ENCODE data around the gene IGFBP1.

Gene IGFBP1

GRCh38 chr7:45867471-45867870 lies 20.8 kb upstream of the IGFBP1 start:
- no peak overlapping the region for H3K27ac ChIP-seq (ENCODE audit: low read length)
- no peaks in the 10 kb centered on the region for H3K9me3 ChIP-seq (ENCODE audit: control insufficient read depth, low read depth, low read length)
- no peak overlapping the region for H3K4me3 ChIP-seq (ENCODE audit: low read length)
- H3K4me1 ChIP-seq (ENCODE audit: control insufficient read depth, low read depth, low read length), result no peaks in the 10 kb centered on the region
- H3K9ac ChIP-seq (ENCODE audit: low read length), result no peak overlapping the region
- no peaks in the 10 kb centered on the region for H3K36me3 ChIP-seq (ENCODE audit: control insufficient read depth, low read depth, low read length)
- H3K27me3 ChIP-seq (ENCODE audit: control insufficient read depth, insufficient read depth, low read length), result no peaks in the 10 kb centered on the region

GRCh38 chr7:45869426-45869825 lies 18.9 kb upstream of the IGFBP1 start:
- no peak overlapping the region for H3K9ac ChIP-seq (ENCODE audit: low read length)

GRCh38 chr7:45872116-45873034 lies 15.9 kb upstream of the IGFBP1 start:
- Histone ChIP-seq H3K4me3 (ENCODE audit: low read length) (no peak overlapping the region), H3K27ac (ENCODE audit: low read length) (no peak overlapping the region), H3K4me1 (ENCODE audit: control insufficient read depth, low read depth, low read length) (no peaks in the 10 kb centered on the region), H3K27me3 (ENCODE audit: control insufficient read depth, insufficient read depth, low read length) (no peaks in the 10 kb centered on the region), H3K36me3 (ENCODE audit: control insufficient read depth, low read depth, low read length) (no peaks in the 10 kb centered on the region), H3K9me3 (ENCODE audit: control insufficient read depth, low read depth, low read length) (no peaks in the 10 kb centered on the region), H3K9ac (ENCODE audit: low read length) (no peak overlapping the region)

More at GRCh38 chr7:45869426-45869825, 18.9 kb upstream of the IGFBP1 start:
- H3K27me3 ChIP-seq (ENCODE audit: control insufficient read depth, insufficient read depth, low read length), result no peaks in the 10 kb centered on the region
- H3K4me1 ChIP-seq (ENCODE audit: control insufficient read depth, low read depth, low read length), result no peaks in the 10 kb centered on the region
- H3K36me3 ChIP-seq (ENCODE audit: control insufficient read depth, low read depth, low read length), result no peaks in the 10 kb centered on the region
- H3K4me3 ChIP-seq (ENCODE audit: low read length), result no peak overlapping the region
- no peaks in the 10 kb centered on the region for H3K9me3 ChIP-seq (ENCODE audit: control insufficient read depth, low read depth, low read length)
- H3K27ac ChIP-seq (ENCODE audit: low read length), result no peak overlapping the region

GRCh38 chr7:45873035-45873354 lies 15.3 kb upstream of the IGFBP1 start, which contains the start of gene CCDC201:
CCDC201 (minus strand) TSS chr7:45873082; CDS start chr7:45873007, 75 bp downstream.
- no peaks in the 10 kb centered on the region for H3K27me3 ChIP-seq (ENCODE audit: control insufficient read depth, insufficient read depth, low read length)
- no peak within 1 kb of the TSS for H3K9ac ChIP-seq (ENCODE audit: low read length)
- H3K4me3 ChIP-seq (ENCODE audit: low read length), result no peak within 1 kb of the TSS
- peaks cover 3% of the 10 kb centered on the region for H3K9me3 ChIP-seq (ENCODE audit: control insufficient read depth, low read depth, low read length)
- no peaks in the 10 kb centered on the region for H3K36me3 ChIP-seq (ENCODE audit: control insufficient read depth, low read depth, low read length)
- no peak within 1 kb of the TSS for H3K27ac ChIP-seq (ENCODE audit: low read length)
- H3K4me1 ChIP-seq (ENCODE audit: control insufficient read depth, low read depth, low read length), result no peaks in the 10 kb centered on the region

GRCh38 chr7:45873355-45873754 lies 14.9 kb upstream of the IGFBP1 start:
- H3K9ac ChIP-seq (ENCODE audit: low read length), result no peak overlapping the region
- H3K9me3 ChIP-seq (ENCODE audit: control insufficient read depth, low read depth, low read length), result peaks cover 7% of the 10 kb centered on the region
- H3K27me3 ChIP-seq (ENCODE audit: control insufficient read depth, insufficient read depth, low read length), result no peaks in the 10 kb centered on the region
- no peaks in the 10 kb centered on the region for H3K4me1 ChIP-seq (ENCODE audit: control insufficient read depth, low read depth, low read length)
- no peak overlapping the region for H3K4me3 ChIP-seq (ENCODE audit: low read length)
- H3K36me3 ChIP-seq (ENCODE audit: control insufficient read depth, low read depth, low read length), result no peaks in the 10 kb centered on the region
- H3K27ac ChIP-seq (ENCODE audit: low read length), result no peak overlapping the region

GRCh38 chr7:45874408-45875131 lies 13.7 kb upstream of the IGFBP1 start:
- Histone ChIP-seq H3K4me3 (ENCODE audit: low read length) (no peak overlapping the region), H3K27me3 (ENCODE audit: control insufficient read depth, insufficient read depth, low read length) (no peaks in the 10 kb centered on the region), H3K27ac (ENCODE audit: low read length) (no peak overlapping the region), H3K9ac (ENCODE audit: low read length) (no peak overlapping the region), H3K9me3 (ENCODE audit: control insufficient read depth, low read depth, low read length) (peaks cover 11% of the 10 kb centered on the region), H3K36me3 (ENCODE audit: control insufficient read depth, low read depth, low read length) (no peaks in the 10 kb centered on the region), H3K4me1 (ENCODE audit: control insufficient read depth, low read depth, low read length) (no peaks in the 10 kb centered on the region)

GRCh38 chr7:45876519-45876918 lies 11.8 kb upstream of the IGFBP1 start:
- Histone ChIP-seq H3K36me3 (ENCODE audit: control insufficient read depth, low read depth, low read length) (no peaks in the 10 kb centered on the region), H3K9ac (ENCODE audit: low read length) (no peak overlapping the region), H3K4me1 (ENCODE audit: control insufficient read depth, low read depth, low read length) (no peaks in the 10 kb centered on the region), H3K9me3 (ENCODE audit: control insufficient read depth, low read depth, low read length) (peaks cover 11% of the 10 kb centered on the region), H3K27ac (ENCODE audit: low read length) (no peak overlapping the region), H3K27me3 (ENCODE audit: control insufficient read depth, insufficient read depth, low read length) (no peaks in the 10 kb centered on the region), H3K4me3 (ENCODE audit: low read length) (no peak overlapping the region)

GRCh38 chr7:45878457-45879144 lies 9.7 kb upstream of the IGFBP1 start:
- H3K27me3 ChIP-seq (ENCODE audit: control insufficient read depth, insufficient read depth, low read length), result no peaks in the 10 kb centered on the region
- no peak overlapping the region for H3K4me3 ChIP-seq (ENCODE audit: low read length)
- H3K36me3 ChIP-seq (ENCODE audit: control insufficient read depth, low read depth, low read length), result no peaks in the 10 kb centered on the region
- no peak overlapping the region for H3K27ac ChIP-seq (ENCODE audit: low read length)
- peaks cover 11% of the 10 kb centered on the region for H3K9me3 ChIP-seq (ENCODE audit: control insufficient read depth, low read depth, low read length)
- no peak overlapping the region for H3K9ac ChIP-seq (ENCODE audit: low read length)
- H3K4me1 ChIP-seq (ENCODE audit: control insufficient read depth, low read depth, low read length), result peaks cover 5% of the 10 kb centered on the region

GRCh38 chr7:45880433-45880860 lies 7.8 kb upstream of the IGFBP1 start:
- peaks cover 11% of the 10 kb centered on the region for H3K9me3 ChIP-seq (ENCODE audit: control insufficient read depth, low read depth, low read length)
- peaks cover 5% of the 10 kb centered on the region for H3K4me1 ChIP-seq (ENCODE audit: control insufficient read depth, low read depth, low read length)
- H3K36me3 ChIP-seq (ENCODE audit: control insufficient read depth, low read depth, low read length), result no peaks in the 10 kb centered on the region
- no peak overlapping the region for H3K4me3 ChIP-seq (ENCODE audit: low read length)
- H3K27me3 ChIP-seq (ENCODE audit: control insufficient read depth, insufficient read depth, low read length), result no peaks in the 10 kb centered on the region
- H3K27ac ChIP-seq (ENCODE audit: low read length), result no peak overlapping the region
- no peak overlapping the region for H3K9ac ChIP-seq (ENCODE audit: low read length)

- no peak overlapping the region for H3K9ac ChIP-seq (ENCODE audit: low read length)
- peaks cover 11% of the 10 kb centered on the region for H3K9me3 ChIP-seq (ENCODE audit: control insufficient read depth, low read depth, low read length)
- peaks cover under 1% of the 10 kb centered on the region for H3K27me3 ChIP-seq (ENCODE audit: control insufficient read depth, insufficient read depth, low read length)
- no peaks in the 10 kb centered on the region for H3K36me3 ChIP-seq (ENCODE audit: control insufficient read depth, low read depth, low read length)
- H3K4me1 ChIP-seq (ENCODE audit: control insufficient read depth, low read depth, low read length), result peaks cover 5% of the 10 kb centered on the region
- no peak overlapping the region for H3K27ac ChIP-seq (ENCODE audit: low read length)
- no peak overlapping the region for H3K4me3 ChIP-seq (ENCODE audit: low read length)
Measured at GRCh38 chr7:45881280-45881758, 7.0 kb upstream of the IGFBP1 start.

GRCh38 chr7:45881759-45882464 lies 6.4 kb upstream of the IGFBP1 start:
- H3K27ac ChIP-seq (ENCODE audit: low read length), result no peak overlapping the region
- no peak overlapping the region for H3K9ac ChIP-seq (ENCODE audit: low read length)
- peaks cover 6% of the 10 kb centered on the region for H3K27me3 ChIP-seq (ENCODE audit: control insufficient read depth, insufficient read depth, low read length)
- peaks cover 11% of the 10 kb centered on the region for H3K9me3 ChIP-seq (ENCODE audit: control insufficient read depth, low read depth, low read length)
- no peaks in the 10 kb centered on the region for H3K36me3 ChIP-seq (ENCODE audit: control insufficient read depth, low read depth, low read length)
- peaks cover 5% of the 10 kb centered on the region for H3K4me1 ChIP-seq (ENCODE audit: control insufficient read depth, low read depth, low read length)
- no peak overlapping the region for H3K4me3 ChIP-seq (ENCODE audit: low read length)
